DMS53 (cell line): ENCODE results near the gene SGTB.

Experiments
- DNase-seq: peaks from one replicate; lab custom pipeline; 2025; lab: John Stamatoyannopoulos, UW

The SGTB gene, protein sequence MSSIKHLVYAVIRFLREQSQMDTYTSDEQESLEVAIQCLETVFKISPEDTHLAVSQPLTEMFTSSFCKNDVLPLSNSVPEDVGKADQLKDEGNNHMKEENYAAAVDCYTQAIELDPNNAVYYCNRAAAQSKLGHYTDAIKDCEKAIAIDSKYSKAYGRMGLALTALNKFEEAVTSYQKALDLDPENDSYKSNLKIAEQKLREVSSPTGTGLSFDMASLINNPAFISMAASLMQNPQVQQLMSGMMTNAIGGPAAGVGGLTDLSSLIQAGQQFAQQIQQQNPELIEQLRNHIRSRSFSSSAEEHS

GRCh38 chr5:65721720-65722574 is at the start of gene SGTB, which contains the start of gene NLN:
SGTB (minus strand) TSS chr5:65722109; CDS start chr5:65720807, 1,302 bp downstream.
NLN (plus strand) TSS chr5:65722205; CDS start chr5:65722374, 169 bp downstream.
- DNase-seq, result peak; percentile 90

- no peak for DNase-seq
Measured at GRCh38 chr5:65771266-65771665, 49.4 kb upstream of the SGTB start.

- DNase-seq, result no peak
Measured at GRCh38 chr5:65769539-65769938, 47.6 kb upstream of the SGTB start.

- no peak for DNase-seq
Measured at GRCh38 chr5:65768723-65769346, 46.9 kb upstream of the SGTB start.

GRCh38 chr5:65767565-65767964 is 45.7 kb upstream of the SGTB start:
- no peak for DNase-seq

DNA sequence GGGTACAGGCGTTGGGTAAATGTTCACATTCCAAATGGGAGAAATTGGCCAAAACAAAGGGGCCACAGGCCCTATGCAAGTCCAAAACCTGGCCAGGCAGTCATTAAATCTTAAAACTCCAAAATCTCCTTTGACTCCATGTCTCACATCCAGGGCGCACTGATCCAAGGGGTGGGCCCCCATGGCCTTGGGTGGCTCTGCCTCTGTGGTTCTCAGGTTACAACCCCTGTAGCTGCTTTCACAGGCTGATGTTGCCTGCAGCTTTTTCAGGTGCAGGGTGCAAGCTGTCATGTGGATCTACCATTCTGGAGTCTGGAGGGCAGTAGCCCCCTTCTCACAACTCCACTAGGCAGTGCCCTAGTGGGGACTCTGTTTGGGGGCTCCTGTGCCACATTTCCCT is 44.9 kb upstream of the SGTB start:
- no peak for DNase-seq

DNA sequence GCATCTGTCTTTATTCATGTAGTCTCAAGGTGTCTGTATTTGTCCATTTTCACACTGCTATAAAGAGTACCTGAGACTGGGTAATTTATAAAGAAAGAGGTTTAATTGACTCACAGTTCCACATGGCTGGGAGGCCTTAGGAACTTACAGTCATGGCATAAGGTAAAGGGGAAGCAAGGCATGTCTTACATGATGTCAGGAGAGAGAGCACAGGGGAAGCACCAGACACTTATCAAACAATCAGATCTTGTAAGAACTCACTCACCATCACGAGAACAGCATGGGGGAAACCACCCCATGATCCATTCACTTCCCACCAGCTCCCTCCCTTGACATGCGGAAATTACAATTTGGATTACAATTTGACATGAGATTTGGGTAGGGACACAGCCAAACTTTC is 44.3 kb upstream of the SGTB start:
- no peak for DNase-seq

DNA sequence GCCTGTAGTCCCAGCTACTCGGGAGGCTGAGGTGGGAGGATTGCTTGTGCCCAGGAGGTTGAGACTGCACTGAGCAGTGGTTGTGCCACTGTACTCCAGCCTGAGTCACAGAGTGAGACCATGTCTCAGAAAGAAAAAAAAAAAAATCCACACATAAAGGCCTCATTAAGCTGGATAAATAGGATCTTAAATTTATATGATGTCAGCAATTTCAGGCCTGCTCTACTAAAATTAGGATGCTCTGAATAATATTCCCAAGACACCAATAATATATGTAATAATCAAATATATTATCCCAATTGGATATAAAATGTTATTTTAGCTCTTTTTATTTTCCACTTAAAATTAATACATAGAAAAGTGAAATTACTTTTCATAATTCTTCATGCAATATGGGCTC is 43.7 kb upstream of the SGTB start:
- no peak for DNase-seq

DNA sequence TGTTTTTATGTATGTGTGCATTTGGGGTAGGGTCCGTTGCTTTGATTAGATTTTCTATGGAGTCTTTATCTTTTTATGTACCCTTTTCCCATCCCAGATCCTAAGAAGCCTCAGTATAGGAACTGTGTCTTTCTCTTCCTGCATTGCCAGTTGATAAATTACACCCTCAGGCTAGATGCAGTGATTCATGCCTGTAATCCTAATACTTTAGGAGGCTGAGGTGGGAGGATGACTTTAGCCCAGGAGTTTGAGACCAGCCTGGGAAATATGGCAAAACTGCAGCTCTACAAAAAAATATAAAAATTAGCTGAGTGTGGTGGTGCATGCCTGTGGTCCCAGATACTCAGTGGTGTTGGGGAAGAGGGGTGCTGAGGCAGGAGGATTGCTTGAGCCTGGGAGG is 40.3 kb upstream of the SGTB start:
- no peak for DNase-seq

GRCh38 chr5:65760504-65761275 is 38.8 kb upstream of the SGTB start:
- peak; percentile 19 for DNase-seq

- no peak for DNase-seq
Measured at GRCh38 chr5:65758546-65759144, 36.7 kb upstream of the SGTB start.

- no peak for DNase-seq
Measured at GRCh38 chr5:65753189-65753588, 31.3 kb upstream of the SGTB start.

GRCh38 chr5:65750938-65751337 is 29.0 kb upstream of the SGTB start:
- DNase-seq, result no peak

GRCh38 chr5:65749956-65750355 is 28.0 kb upstream of the SGTB start:
- DNase-seq, result no peak

DNA sequence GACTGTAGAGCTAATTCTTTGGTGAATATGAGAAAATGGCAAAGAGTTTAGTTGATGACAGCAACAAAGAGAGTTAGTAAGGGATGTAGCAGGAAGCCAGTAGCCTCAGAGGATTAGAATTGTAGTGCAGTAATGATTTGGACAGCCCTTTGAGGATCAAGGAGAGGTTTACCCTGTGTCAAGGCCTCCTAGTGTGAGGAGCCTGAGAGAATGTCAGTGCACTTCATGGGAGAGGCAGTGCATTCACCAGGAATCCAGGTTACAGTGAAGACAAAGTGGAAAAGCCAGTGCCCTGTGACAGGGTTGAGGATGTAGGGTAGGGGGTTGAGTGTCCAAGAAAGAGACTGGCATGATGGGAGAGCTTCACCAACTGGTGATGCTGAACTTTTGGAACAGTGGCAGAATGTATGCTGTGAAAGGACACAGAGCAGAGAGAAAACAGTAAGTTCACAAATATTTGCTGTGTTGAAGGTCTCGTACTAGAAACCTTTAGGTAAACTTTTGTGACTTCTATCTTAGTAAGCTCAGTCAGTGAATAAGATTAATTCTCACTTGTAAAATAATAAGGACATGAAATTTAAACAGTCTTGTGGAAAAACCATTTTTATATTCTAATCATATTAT is 27.4 kb upstream of the SGTB start:
- DNase-seq, result no peak

DNA sequence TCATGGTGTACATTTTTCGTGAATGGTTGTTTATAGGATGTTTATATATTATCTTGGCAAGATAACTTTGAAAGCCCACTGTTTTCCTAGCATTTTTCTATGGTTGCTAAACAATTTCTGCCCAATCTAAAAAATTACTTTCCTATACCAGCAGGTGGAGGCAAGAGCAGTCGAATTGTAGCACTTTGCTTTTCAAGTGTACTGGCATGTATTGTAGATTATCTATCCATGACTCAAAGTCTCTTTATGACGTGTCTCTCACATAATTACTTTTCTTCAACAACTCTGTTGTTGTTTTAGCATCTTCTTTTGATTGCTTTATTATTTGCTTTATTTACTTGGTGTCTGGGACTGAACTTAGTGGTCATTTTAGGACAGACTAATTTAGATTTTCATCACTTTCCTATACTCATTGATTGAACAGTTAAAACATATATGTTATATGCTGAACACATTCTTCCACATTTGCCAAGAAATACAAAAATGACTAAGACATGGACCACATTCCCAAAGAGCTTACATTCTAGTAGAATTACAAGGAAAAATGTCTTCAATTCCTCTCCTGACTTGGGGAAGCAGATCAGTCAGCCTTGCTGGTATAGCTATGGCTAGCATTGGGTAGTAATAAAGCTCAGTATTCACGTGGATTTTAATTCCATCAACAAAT is 20.8 kb upstream of the SGTB start:
- DNase-seq, result peak; percentile 68

DNA sequence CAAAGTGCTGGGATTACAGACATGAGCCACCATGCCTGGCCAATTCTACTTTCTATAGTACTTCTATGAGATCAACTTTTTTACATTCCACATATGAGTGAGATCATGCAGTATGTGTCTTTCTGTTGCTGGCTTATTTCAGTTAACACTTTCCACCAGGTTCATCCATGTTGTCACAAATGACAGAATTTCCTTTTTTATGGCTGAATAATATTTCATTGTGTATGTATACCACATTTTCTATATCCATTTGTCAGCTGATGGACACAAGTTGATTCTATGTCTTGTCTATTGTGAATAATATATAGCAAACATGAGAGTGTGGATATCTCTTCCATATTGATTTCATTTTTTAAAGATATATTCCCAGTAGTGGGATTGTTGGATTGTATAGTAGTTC is 17.3 kb upstream of the SGTB start:
- no peak for DNase-seq

DNA sequence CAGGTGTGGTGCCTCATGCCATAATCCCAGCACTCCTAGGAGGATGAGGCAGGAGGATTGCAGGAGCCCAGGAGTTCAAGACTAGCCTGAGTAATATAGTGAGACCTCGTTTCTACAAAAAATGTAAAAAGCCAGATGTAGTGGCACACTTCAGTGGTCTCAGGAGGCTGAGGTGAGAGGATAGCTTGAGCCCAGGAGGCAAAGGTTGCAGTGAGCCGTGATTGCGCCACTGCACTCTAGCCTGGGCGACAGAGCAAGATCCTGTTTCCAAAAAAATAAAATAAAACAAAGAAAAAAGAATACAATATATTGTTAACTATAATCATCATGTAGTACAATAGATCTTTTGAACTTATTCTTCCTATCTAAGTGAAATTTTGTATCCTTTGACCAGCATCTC is 16.4 kb upstream of the SGTB start:
- DNase-seq, result no peak

GRCh38 chr5:65737842-65738241 is 15.9 kb upstream of the SGTB start:
- DNase-seq, result no peak

- no peak for DNase-seq
Measured at GRCh38 chr5:65736011-65736410, 14.1 kb upstream of the SGTB start.

GRCh38 chr5:65734921-65735320 is 13.0 kb upstream of the SGTB start:
- DNase-seq, result no peak
